ENCODE results near the gene SPATA18. TPM values are rescaled to one million over a fixed set of nuclear protein-coding genes. Genes with fewer than 3 reads are reported as not detected.

The SPATA18 gene
- total and polyA plus RNA-seq, 2 of the 13 experiments (the other 11 are each of a cell fraction or from before 2014, with no cell fraction given) = 5.7 to 13.2 TPM

- intact Hi-C loops (cut with micrococcal nuclease; ENCODE audit: unreplicated experiment) = no loop called here
- Histone ChIP-seq H3K9ac (ENCODE audit: insufficient read depth, low read depth, low read length) (no peak overlapping the region), H3K4me1 (ENCODE audit: insufficient read depth, low read length) (peaks cover 12% of the 10 kb centered on the region), H3K9me3 (ENCODE audit: low read length) (no peaks in the 10 kb centered on the region), H3K27me3 (ENCODE audit: control insufficient read depth in 1 of 2, insufficient read depth in 2 of 2, low read length in 2 of 2) (no peaks in the 10 kb centered on the region; a peak in 1 of 5 replicates), H3K27ac (ENCODE audit: extremely low read length, insufficient read depth, low read length) (no peak overlapping the region), H3K4me2 (ENCODE audit: low read depth, low read length) (no peak overlapping the region), H3K79me2 (ENCODE audit: insufficient read depth, low read length) (no peaks in the 10 kb centered on the region), H4K20me1 (ENCODE audit: insufficient read depth, low read length) (no peaks in the 10 kb centered on the region), H3K4me3 (replicated peaks in 1 of 3; ENCODE audit: insufficient read depth in 1 of 3, low read depth in 2 of 3, low read length in 3 of 3) (no peak overlapping the region), H2AFZ (ENCODE audit: low read length) (no peak overlapping the region), H3K36me3 (replicated peaks in 1 of 2; ENCODE audit: control insufficient read depth in 1 of 2, insufficient read depth in 2 of 2, low read length in 2 of 2) (no peaks in the 10 kb centered on the region)
- in situ Hi-C loops (cut with HindIII; ENCODE audit: extremely low pct_ligation_motif_present, low pct_unique_long_range_greater_than_20kb) = no loop called here
- ATAC-seq (no peak), FAIRE-seq (no peak), DNase-seq (ENCODE audit: low spot score) (no peak)
- ChIA-PET POLR2A (no interaction called here), CTCF (ENCODE audit: low intra/inter-chr PET ratio, low total read pairs) (no interaction called here)
- no TSS peak for BruUV-seq (replicated peaks)
- TF ChIP-seq, protein P1, sequence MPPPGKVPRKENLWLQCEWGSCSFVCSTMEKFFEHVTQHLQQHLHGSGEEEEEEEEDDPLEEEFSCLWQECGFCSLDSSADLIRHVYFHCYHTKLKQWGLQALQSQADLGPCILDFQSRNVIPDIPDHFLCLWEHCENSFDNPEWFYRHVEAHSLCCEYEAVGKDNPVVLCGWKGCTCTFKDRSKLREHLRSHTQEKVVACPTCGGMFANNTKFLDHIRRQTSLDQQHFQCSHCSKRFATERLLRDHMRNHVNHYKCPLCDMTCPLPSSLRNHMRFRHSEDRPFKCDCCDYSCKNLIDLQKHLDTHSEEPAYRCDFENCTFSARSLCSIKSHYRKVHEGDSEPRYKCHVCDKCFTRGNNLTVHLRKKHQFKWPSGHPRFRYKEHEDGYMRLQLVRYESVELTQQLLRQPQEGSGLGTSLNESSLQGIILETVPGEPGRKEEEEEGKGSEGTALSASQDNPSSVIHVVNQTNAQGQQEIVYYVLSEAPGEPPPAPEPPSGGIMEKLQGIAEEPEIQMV (CRISPR knock-in tag; IDR thresholded peaks at IDR 0.05; ENCODE audit: low read depth) = no peak
- peak; percentile 61 for TF ChIP-seq MAFF (IDR thresholded peaks at IDR 0.05; ENCODE audit: low read depth, low read length)
- TF ChIP-seq MAFK (conservative IDR thresholded peaks at IDR 0.05 in 1 of 2, IDR thresholded peaks at IDR 0.05 in 1 of 2; ENCODE audit: low read length in 2 of 2) = peak; percentile 62 to 70
- TF ChIP-seq GABPB1 (CRISPR knock-in tag; IDR thresholded peaks at IDR 0.05) = no peak
Measured at GRCh38 chr4:52096048-52096447, 44.9 kb downstream of the SPATA18 start.

DNA sequence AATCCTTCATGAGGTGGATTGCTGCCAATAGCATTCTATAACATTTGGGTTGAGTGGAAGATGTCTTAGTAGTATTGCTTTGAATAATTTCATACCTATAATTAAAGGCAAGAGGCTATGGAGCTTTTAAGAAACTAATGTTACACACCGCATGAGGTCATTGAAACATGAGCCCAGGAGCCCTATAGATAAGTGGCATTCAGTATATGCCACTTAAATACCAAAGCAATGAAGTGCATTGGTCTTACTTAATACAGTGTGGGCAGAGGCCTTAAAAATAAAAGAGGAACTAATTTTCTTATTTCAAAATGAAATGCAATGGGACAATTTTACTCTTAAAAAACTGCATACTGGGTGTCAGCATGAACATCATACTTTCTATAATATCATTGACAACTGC lies 47.5 kb downstream of the SPATA18 start:
- ATAC-seq = no peak
- ChIA-PET CTCF (ENCODE audit: low intra/inter-chr PET ratio, low total read pairs) (no interaction called here), POLR2A (no interaction called here)
- H3K27me3 ChIP-seq (ENCODE audit: control insufficient read depth in 1 of 2, insufficient read depth in 2 of 2, low read length in 2 of 2) = no peaks in the 10 kb centered on the region; a peak in 1 of 5 replicates
- H3K9me3 ChIP-seq (ENCODE audit: low read length) = no peaks in the 10 kb centered on the region
- H3K4me2 ChIP-seq (ENCODE audit: low read depth, low read length) = no peak overlapping the region
- no peaks in the 10 kb centered on the region for H4K20me1 ChIP-seq (ENCODE audit: insufficient read depth, low read length)
- whole genome bisulfite sequencing (ENCODE audit: low lambda C conversion rate) = 100% methylated on average over 1 of the region's 1 CpG
- no peaks in the 10 kb centered on the region for H3K36me3 ChIP-seq (replicated peaks in 1 of 2; ENCODE audit: control insufficient read depth in 1 of 2, insufficient read depth in 2 of 2, low read length in 2 of 2)
- no TSS peak for BruUV-seq (replicated peaks)
- FAIRE-seq = no peak
- H3K79me2 ChIP-seq (ENCODE audit: insufficient read depth, low read length) = no peaks in the 10 kb centered on the region
- intact Hi-C loops (cut with micrococcal nuclease; ENCODE audit: unreplicated experiment) = no loop called here
- no peak overlapping the region for H3K9ac ChIP-seq (ENCODE audit: insufficient read depth, low read depth, low read length)
- no peak overlapping the region for H3K4me3 ChIP-seq (replicated peaks in 1 of 3; ENCODE audit: insufficient read depth in 1 of 3, low read depth in 2 of 3, low read length in 3 of 3)
- H3K27ac ChIP-seq (ENCODE audit: extremely low read length, insufficient read depth, low read length) = no peak overlapping the region
- H2AFZ ChIP-seq (ENCODE audit: low read length) = no peak overlapping the region
- in situ Hi-C loops (cut with HindIII; ENCODE audit: extremely low pct_ligation_motif_present, low pct_unique_long_range_greater_than_20kb) = no loop called here
- no peaks in the 10 kb centered on the region for H3K4me1 ChIP-seq (ENCODE audit: insufficient read depth, low read length)
- DNase-seq (ENCODE audit: low spot score) = no peak
- TF ChIP-seq CREB3 (CRISPR knock-in tag; IDR thresholded peaks at IDR 0.05) (no peak), MAF1 (CRISPR knock-in tag; IDR thresholded peaks at IDR 0.05; ENCODE audit: borderline replicate concordance) (no peak), DNMT3B (CRISPR knock-in tag; conservative IDR thresholded peaks at IDR 0.05) (no peak), U2AF1 (optimal IDR thresholded peaks at IDR 0.05; ENCODE audit: low read depth, low read length) (no peak), IKZF1 (IDR thresholded peaks at IDR 0.05) (no peak), HNRNPLL (IDR thresholded peaks at IDR 0.05; ENCODE audit: low read depth, low read length, poor library complexity, severe bottlenecking) (no peak), DR1 (CRISPR knock-in tag; IDR thresholded peaks at IDR 0.05) (no peak), TRIM22 (IDR thresholded peaks at IDR 0.05) (no peak), HOXA3 (CRISPR knock-in tag; IDR thresholded peaks at IDR 0.05) (no peak), MLX (CRISPR knock-in tag; IDR thresholded peaks at IDR 0.05) (no peak), PHB2 (IDR thresholded peaks at IDR 0.05; ENCODE audit: partially characterized antibody) (no peak), REL (CRISPR knock-in tag; conservative IDR thresholded peaks at IDR 0.05) (no peak)

All from HepG2 (cell line).